LHCN-M2 (cell line): ENCODE results near the gene FGFR3. TPM values are rescaled to one million over a fixed set of nuclear protein-coding genes. Genes with fewer than 3 reads are reported as not detected.

ENCODE experiments used
- DNase-seq: peaks from one replicate; pipeline ENCODE4 v3.0.0-alpha.2; 2012; ENCODE audit warnings: low read depth
- total RNA-seq: library from RNA; depleted of rRNA; stranded (reverse); fragments of >200 nt; gene quantifications from 2 replicates; pipeline ENCODE4 v1.2.3, GENCODE V29; 2014

FGFR3 gene
- total RNA-seq, 1 experiment from 2014 or later = 0.17 TPM

- DNase-seq = no peak
Measured at GRCh38 chr4:1756893-1757779, 36.0 kb upstream of the FGFR3 start.

DNA sequence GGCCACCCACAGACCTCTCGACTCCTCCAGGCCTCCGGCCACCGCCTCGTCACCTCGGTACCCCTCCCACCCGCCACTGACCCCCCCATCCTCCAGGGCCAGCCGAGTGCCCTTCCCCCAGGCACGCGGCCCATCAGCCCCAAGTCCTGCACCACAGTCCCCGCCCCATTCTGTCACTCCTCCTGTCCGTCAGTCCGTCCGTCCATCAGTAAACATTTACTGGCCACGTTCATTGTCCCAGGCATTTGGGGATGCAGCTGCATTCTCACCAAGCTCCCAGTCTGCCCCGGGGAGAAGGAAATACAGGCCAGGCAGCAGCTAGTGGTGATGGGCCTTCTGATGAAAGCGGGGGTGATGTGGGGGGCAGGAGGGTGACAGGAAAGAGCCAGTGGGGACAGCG is 35.3 kb upstream of the FGFR3 start:
- no peak for DNase-seq

GRCh38 chr4:1758306-1759121 is 34.6 kb upstream of the FGFR3 start:
- DNase-seq = no peak

GRCh38 chr4:1759170-1759817 is 33.8 kb upstream of the FGFR3 start:
- DNase-seq = no peak

DNA sequence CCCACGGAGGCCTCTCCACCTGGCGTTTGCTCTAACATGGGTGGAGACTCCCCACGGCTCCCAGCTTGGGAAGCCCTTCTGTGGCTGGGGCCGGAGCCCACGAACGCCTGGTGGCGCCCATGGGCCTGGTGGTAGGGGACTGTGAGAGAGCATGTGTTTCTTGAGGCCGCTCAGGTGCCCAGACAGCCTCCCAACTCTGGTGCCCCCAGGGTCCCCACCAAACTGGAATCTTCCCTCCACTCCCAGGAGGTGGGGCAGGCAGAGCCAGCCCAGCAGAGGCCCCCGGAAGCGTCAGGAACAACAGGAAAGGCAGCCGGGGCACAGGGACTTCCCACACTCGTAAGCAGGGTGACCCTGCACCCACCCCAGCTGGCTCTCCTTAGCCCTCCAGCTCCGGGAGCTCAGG is 33.3 kb upstream of the FGFR3 start:
- no peak for DNase-seq

DNA sequence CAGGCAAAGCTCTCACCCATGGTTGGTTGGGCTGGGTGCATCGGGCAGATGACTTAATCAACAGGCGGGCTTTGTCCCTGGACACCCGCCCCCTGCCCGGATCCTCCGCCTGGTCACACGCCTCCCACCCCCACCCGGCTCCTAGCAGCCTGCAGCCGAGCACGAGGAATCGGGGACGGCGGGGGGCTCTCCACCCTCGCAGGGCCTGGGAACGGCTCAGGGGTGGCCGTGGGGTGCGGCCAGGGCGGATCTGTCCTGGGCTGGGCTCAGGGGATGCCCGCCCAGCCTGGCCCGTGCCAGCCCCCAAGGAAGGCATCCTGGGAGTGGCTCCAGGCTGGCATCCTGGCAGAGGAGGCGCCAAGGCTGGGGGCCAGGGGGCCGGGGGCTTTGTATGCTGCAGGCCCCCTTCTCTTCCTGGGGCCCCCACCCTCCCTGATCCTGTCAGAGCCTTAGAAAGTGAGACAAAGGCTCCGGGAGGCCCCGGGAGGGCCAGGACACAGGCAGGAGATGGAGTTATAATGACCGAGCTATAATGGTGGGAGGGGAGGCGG is 32.5 kb upstream of the FGFR3 start:
- no peak for DNase-seq

- DNase-seq = no peak
Measured at GRCh38 chr4:1761130-1761689, 31.9 kb upstream of the FGFR3 start.

GRCh38 chr4:1762264-1763010 is 30.7 kb upstream of the FGFR3 start:
- DNase-seq = no peak

DNA sequence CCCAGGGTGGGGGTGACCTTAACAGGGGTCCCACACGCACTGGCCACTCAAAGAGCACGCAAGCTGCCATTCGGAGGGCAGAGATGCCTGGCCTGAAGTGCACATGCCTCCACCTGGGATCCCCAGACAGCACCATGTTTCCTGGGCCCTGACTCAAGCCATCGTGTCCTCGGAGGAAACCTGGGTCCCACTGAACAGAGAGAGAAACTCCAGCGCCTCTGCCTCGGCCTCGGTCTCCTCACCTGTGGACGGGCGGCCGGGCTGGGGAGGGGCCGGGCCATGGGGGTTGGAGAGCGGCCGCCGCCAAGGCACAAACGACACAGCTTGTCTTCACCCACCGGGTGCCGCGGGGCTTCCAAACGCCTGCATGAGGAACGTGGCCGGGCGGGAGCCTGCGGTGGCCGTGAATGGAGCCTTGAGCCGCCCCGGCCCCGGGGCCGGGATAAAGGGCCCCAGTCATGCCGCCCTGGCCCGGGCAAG is 30.0 kb upstream of the FGFR3 start:
- DNase-seq = no peak

GRCh38 chr4:1763550-1764080 is 29.5 kb upstream of the FGFR3 start:
- DNase-seq = peak; percentile 50

DNA sequence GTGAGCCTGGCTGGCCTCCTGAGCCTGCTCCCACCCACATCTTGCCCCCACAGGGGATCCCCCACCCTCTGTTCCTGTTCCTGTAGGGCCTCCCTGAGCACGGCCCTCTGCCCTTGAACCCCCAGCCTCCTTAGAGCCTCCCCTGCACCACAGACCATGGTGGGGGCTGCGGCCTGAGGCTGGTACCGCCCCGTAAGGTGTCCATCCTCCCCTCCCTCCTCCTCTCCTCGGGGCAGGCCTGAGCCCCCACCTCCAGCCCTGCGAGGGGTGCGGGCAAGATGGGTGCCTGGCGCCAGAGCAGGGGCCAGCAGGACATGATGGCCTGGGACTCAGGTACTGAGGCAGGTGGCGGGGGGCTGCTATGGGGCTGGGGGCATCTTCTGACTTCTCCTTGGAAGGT is 28.4 kb upstream of the FGFR3 start:
- DNase-seq = no peak

- no peak for DNase-seq
Measured at GRCh38 chr4:1765409-1766072, 27.6 kb upstream of the FGFR3 start.

DNA sequence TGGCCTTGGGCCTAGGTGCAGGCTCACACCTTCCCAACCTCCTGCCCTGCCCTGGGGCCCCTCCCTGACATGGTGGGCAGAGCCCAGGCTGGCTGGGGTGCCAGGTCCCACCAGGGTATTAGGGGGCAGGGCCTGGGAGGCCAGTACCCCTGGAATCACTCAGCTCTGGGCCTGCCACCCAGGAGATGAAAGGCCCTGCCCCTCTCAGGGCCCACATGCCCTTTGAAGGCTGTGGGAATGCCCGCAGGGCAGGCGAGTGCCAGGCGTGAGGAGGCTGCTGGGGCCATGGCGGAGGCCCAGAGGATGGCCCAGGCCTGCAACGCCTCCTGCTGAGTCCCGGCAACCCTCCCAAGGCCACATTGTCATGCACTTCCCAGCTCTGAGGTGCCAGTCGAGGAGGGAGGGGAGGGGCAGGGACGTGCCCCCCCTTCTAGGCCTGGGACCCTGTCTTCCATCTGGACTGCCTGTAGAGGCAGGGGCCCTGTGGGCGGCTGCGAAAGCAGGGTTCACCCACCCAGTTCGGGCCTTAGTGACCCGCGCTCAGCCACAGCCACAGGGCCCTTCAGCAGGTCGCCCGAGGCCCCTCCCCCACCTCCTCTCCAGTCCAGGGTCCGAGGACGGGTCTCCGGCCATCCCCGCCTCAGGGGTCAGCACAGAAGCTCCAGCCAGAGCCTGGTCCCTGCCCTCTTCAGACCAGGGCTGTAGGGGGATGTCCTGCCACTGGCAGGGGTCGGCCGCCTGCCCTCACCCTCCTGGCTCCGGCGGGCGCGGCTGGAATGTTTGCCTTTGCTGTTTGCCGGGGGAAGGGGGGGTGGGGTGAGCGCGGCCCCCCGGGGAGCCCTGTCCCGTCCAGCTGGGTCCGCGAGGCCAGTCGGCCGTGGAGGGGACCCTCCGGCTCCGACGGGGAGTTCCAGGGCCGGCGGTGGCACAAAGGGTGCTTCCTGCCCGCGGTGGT is 26.7 kb upstream of the FGFR3 start:
- DNase-seq = no peak

GRCh38 chr4:1767061-1767769 is 25.9 kb upstream of the FGFR3 start:
- DNase-seq = no peak

DNA sequence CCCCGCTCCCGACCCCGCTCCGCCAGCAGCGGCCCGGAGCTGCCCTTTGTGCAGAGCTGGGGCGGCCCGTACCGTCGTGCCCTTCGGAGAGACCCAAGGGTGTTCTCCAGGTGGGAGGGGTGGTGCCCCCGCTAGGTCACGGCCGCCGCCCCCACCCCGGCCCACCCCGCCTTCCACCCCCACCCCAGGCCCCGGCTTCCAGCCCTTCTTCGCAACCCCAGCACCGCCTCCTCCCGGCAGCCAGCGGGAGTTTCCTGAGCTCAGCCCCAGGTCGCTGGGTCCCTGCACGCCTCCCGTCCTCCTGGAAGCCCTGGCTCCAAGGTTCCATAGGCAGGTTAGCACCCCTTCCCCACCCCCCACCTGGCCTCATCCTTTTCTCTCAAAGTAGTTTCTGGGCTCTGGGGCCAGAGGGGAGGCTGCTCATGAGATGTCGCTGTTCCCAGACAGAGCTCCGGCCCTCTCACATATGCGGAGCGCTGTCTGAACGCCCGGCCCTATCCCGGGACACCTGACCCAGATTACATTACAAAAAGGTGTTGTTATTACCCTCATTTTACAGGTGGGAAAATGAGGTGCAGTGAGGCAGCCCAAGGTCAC is 25.2 kb upstream of the FGFR3 start:
- DNase-seq = no peak

- no peak for DNase-seq
Measured at GRCh38 chr4:1768367-1769034, 24.6 kb upstream of the FGFR3 start.

- no peak for DNase-seq
Measured at GRCh38 chr4:1769692-1770091, 23.4 kb upstream of the FGFR3 start.
